ENCODE measurements around the gene RUFY4. TPM values are rescaled to one million over a fixed set of nuclear protein-coding genes. Genes with fewer than 3 reads are reported as not detected.
"Not testable (repeated sequence)": the region's sequence is repeated elsewhere in the genome, so short reads cannot be mapped to it uniquely, and the experiment has no call there.

The RUFY4 gene
- total and polyA plus RNA-seq, 2 donors (not counting 3 experiments of a cell fraction or from before 2014, with no cell fraction given): not detected

GRCh38 chr2:218097975-218098374 is 28.9 kb downstream of the RUFY4 start:
- Histone ChIP-seq H3K4me3 (replicated peaks in 1 of 3; ENCODE audit: insufficient read depth in 1 of 3, low read depth in 1 of 3, low read length in 3 of 3) (no peak overlapping the region), H3K9ac (replicated peaks; ENCODE audit: extremely low read depth, insufficient read depth, low read length) (no peak overlapping the region), H3K4me1 (ENCODE audit: control insufficient read depth, extremely low read depth, insufficient read depth, low read length) (no peaks in the 10 kb centered on the region), H3K27ac (ENCODE audit: insufficient read depth, low read depth, low read length) (no peak overlapping the region), H3K27me3 (ENCODE audit: control insufficient read depth in 2 of 2, insufficient read depth in 2 of 2, low read length in 2 of 2) (peaks cover 0 to 2% of the 10 kb centered on the region in 2 experiments), H3K9me3 (replicated peaks; ENCODE audit: control insufficient read depth, insufficient read depth, low read length) (no peaks in the 10 kb centered on the region), H3K9me1 (replicated peaks; ENCODE audit: control insufficient read depth, extremely low read depth, insufficient read depth, low read length) (no peaks in the 10 kb centered on the region), H3K4me2 (ENCODE audit: insufficient read depth, low read length) (no peak overlapping the region), H3K36me3 (ENCODE audit: control insufficient read depth in 2 of 2, extremely low read depth in 1 of 2, insufficient read depth in 2 of 2, low read length in 2 of 2) (no peaks in the 10 kb centered on the region), H2AFZ (ENCODE audit: low read depth, low read length) (no peak overlapping the region), H4K20me1 (replicated peaks; ENCODE audit: control insufficient read depth, extremely low read depth, insufficient read depth, low read length) (no peaks in the 10 kb centered on the region), H3K79me2 (ENCODE audit: control insufficient read depth, insufficient read depth, low read length) (no peaks in the 10 kb centered on the region)
- FAIRE-seq: no peak
- ChIA-PET POLR2A (no interaction called here), CTCF (no interaction called here)
- dilution Hi-C loops (cut with MboI; ENCODE audit: extremely low pct_ligation_motif_present, low sequenced_read_pairs): no loop called here
- BruUV-seq (replicated peaks): no TSS peak
- DNase-seq (ENCODE audit: low read depth, low spot score): no peak
- intact Hi-C loops (cut with micrococcal nuclease): no loop called here
- TF ChIP-seq GATA2 (IDR thresholded peaks at IDR 0.05; ENCODE audit: insufficient read depth, insufficient read length, low read depth, low read length): no peak
- no peak for TF ChIP-seq CTCF (IDR thresholded peaks at IDR 0.05; ENCODE audit: extremely low read depth in 1 of 2, insufficient read depth in 1 of 2, low read depth in 1 of 2, low read length in 2 of 2)
- no peak for TF ChIP-seq POLR2A (IDR thresholded peaks at IDR 0.05; ENCODE audit: low read depth, low read length)
- no peak for TF ChIP-seq FOS (IDR thresholded peaks at IDR 0.05; ENCODE audit: borderline replicate concordance, insufficient read depth, low read length)
- no peak for TF ChIP-seq MYC (IDR thresholded peaks at IDR 0.05; ENCODE audit: low read depth, low read length)
- no peak for TF ChIP-seq MAX (IDR thresholded peaks at IDR 0.05; ENCODE audit: insufficient read depth, insufficient read length)
- no peak for TF ChIP-seq EZH2 (IDR thresholded peaks at IDR 0.05; ENCODE audit: borderline replicate concordance, low read depth, low read length, severe bottlenecking)
- TF ChIP-seq POLR2AphosphoS5 (IDR thresholded peaks at IDR 0.05; ENCODE audit: insufficient read depth, low read depth, low read length): no peak
- no peak for TF ChIP-seq JUN (IDR thresholded peaks at IDR 0.05; ENCODE audit: borderline replicate concordance, insufficient read depth, insufficient read length, low read depth)

- dilution Hi-C loops (cut with MboI; ENCODE audit: extremely low pct_ligation_motif_present, low sequenced_read_pairs); BruUV-seq (replicated peaks): not testable (repeated sequence)
- CTCF ChIA-PET: interaction anchor here (1.1 kb wide), 1 partner anchor 61 kb away, joined by 3 read pairs; no protein-coding TSS in a partner anchor
Observed at GRCh38 chr2:218108834-218109233, 39.8 kb downstream of the RUFY4 start.

GRCh38 chr2:218121789-218122188 is 52.7 kb downstream of the RUFY4 start:
- H3K27ac ChIP-seq (ENCODE audit: insufficient read depth, low read depth, low read length); H2AFZ ChIP-seq (ENCODE audit: low read depth, low read length); H3K9me1 ChIP-seq (replicated peaks; ENCODE audit: control insufficient read depth, extremely low read depth, insufficient read depth, low read length); H3K4me3 ChIP-seq (replicated peaks in 1 of 3; ENCODE audit: insufficient read depth in 1 of 3, low read depth in 1 of 3, low read length in 3 of 3); H4K20me1 ChIP-seq (replicated peaks; ENCODE audit: control insufficient read depth, extremely low read depth, insufficient read depth, low read length); H3K36me3 ChIP-seq (ENCODE audit: control insufficient read depth in 2 of 2, extremely low read depth in 1 of 2, insufficient read depth in 2 of 2, low read length in 2 of 2); POLR2A ChIA-PET; H3K4me2 ChIP-seq (ENCODE audit: insufficient read depth, low read length); H3K79me2 ChIP-seq (ENCODE audit: control insufficient read depth, insufficient read depth, low read length); H3K27me3 ChIP-seq (ENCODE audit: control insufficient read depth in 2 of 2, insufficient read depth in 2 of 2, low read length in 2 of 2); H3K9ac ChIP-seq (replicated peaks; ENCODE audit: extremely low read depth, insufficient read depth, low read length); H3K4me1 ChIP-seq (ENCODE audit: control insufficient read depth, extremely low read depth, insufficient read depth, low read length); H3K9me3 ChIP-seq (replicated peaks; ENCODE audit: control insufficient read depth, insufficient read depth, low read length); intact Hi-C loops (cut with micrococcal nuclease); BruUV-seq (replicated peaks); dilution Hi-C loops (cut with MboI; ENCODE audit: extremely low pct_ligation_motif_present, low sequenced_read_pairs); FAIRE-seq; DNase-seq (ENCODE audit: low read depth, low spot score): not testable (repeated sequence)
- CTCF ChIA-PET: interaction anchor here (1.0 kb wide), 1 partner anchor 11 kb away, joined by 4 read pairs; no protein-coding TSS in a partner anchor

More at GRCh38 chr2:218108834-218109233, 39.8 kb downstream of the RUFY4 start:
- H3K4me3 ChIP-seq (replicated peaks in 1 of 3; ENCODE audit: insufficient read depth in 1 of 3, low read depth in 1 of 3, low read length in 3 of 3); DNase-seq (ENCODE audit: low read depth, low spot score); POLR2A ChIA-PET; H4K20me1 ChIP-seq (replicated peaks; ENCODE audit: control insufficient read depth, extremely low read depth, insufficient read depth, low read length); H3K4me2 ChIP-seq (ENCODE audit: insufficient read depth, low read length); H3K9ac ChIP-seq (replicated peaks; ENCODE audit: extremely low read depth, insufficient read depth, low read length); H3K27ac ChIP-seq (ENCODE audit: insufficient read depth, low read depth, low read length); H2AFZ ChIP-seq (ENCODE audit: low read depth, low read length); H3K9me3 ChIP-seq (replicated peaks; ENCODE audit: control insufficient read depth, insufficient read depth, low read length); H3K4me1 ChIP-seq (ENCODE audit: control insufficient read depth, extremely low read depth, insufficient read depth, low read length); H3K36me3 ChIP-seq (ENCODE audit: control insufficient read depth in 2 of 2, extremely low read depth in 1 of 2, insufficient read depth in 2 of 2, low read length in 2 of 2); intact Hi-C loops (cut with micrococcal nuclease); H3K9me1 ChIP-seq (replicated peaks; ENCODE audit: control insufficient read depth, extremely low read depth, insufficient read depth, low read length); FAIRE-seq; H3K79me2 ChIP-seq (ENCODE audit: control insufficient read depth, insufficient read depth, low read length); H3K27me3 ChIP-seq (ENCODE audit: control insufficient read depth in 2 of 2, insufficient read depth in 2 of 2, low read length in 2 of 2): not testable (repeated sequence)

All from endothelial cell of umbilical vein (primary cell).